CD14-positive monocyte (primary cell): ENCODE measurements around the gene FGGY. TPM values are rescaled to one million over a fixed set of nuclear protein-coding genes. Genes with fewer than 3 reads are reported as not detected.

ENCODE experiments used
- DNase-seq, 3 donors: peaks; one replicate each; pipeline ENCODE4 v3.0.0-alpha.2; 2011 to 2022
- H2AFZ ChIP-seq: 2 replicates; pipeline ENCODE4 v1.6.0; 2012; ENCODE audit warnings: mild to moderate bottlenecking, low read depth, low read length, inconsistent platforms; ENCODE audit not compliant: insufficient read depth, poor library complexity, severe bottlenecking
- H3K27ac ChIP-seq, 2 donors: 1 replicate in 1 of 2; 2 replicates in 1 of 2; pipeline ENCODE4 v1.5.1; 2012 to 2013; ENCODE audit warnings: low read length in 2 of 2, control low read depth in 1 of 2, inconsistent platforms in 1 of 2, low read depth in 1 of 2, mild to moderate bottlenecking in 1 of 2
- H3K27me3 ChIP-seq, 2 donors: one replicate each; pipeline versions ENCODE4 v1.6.0 to v1.6.1; 2011 to 2013; ENCODE audit warnings: low read length in 2 of 2; ENCODE audit not compliant: control insufficient read depth in 2 of 2, insufficient read depth in 2 of 2
- H3K36me3 ChIP-seq, 2 donors: replicated peaks in 1 of 2; 1 replicate in 1 of 2; 2 replicates in 1 of 2; pipeline versions ENCODE4 v1.5.1 to v1.6.1; 2012 to 2013; ENCODE audit warnings: low read length in 2 of 2, control low read depth in 1 of 2, inconsistent platforms in 1 of 2, mild to moderate bottlenecking in 1 of 2; ENCODE audit not compliant: insufficient read depth in 2 of 2, control insufficient read depth in 1 of 2
- H3K4me1 ChIP-seq, 2 donors: 1 replicate in 1 of 2; 2 replicates in 1 of 2; pipeline versions ENCODE4 v1.5.1 to v1.6.1; 2012 to 2013; ENCODE audit warnings: low read length in 2 of 2, control low read depth in 1 of 2, inconsistent platforms in 1 of 2, mild to moderate bottlenecking in 1 of 2, moderate library complexity in 1 of 2; ENCODE audit not compliant: insufficient read depth in 2 of 2, control insufficient read depth in 1 of 2
- H3K4me2 ChIP-seq: replicated peaks from 2 replicates; pipeline ENCODE3; 2012; ENCODE audit warnings: low read length, moderate library complexity, mild to moderate bottlenecking; ENCODE audit not compliant: poor library complexity, severe bottlenecking; ENCODE audit errors: extremely low read depth
- H3K4me3 ChIP-seq, 3 experiments: fragments of 200-600 bp in 1 of 3; sonication (generic) in 1 of 3; replicated peaks in 1 of 3; 1 replicate in 2 of 3; 2 replicates in 1 of 3; pipeline ENCODE4 v1.5.1; 2011 to 2013; ENCODE audit warnings: low read length in 3 of 3, mild to moderate bottlenecking in 3 of 3, control low read depth in 2 of 3, low read depth in 2 of 3, inconsistent platforms in 1 of 3, moderate library complexity in 1 of 3
- H3K79me2 ChIP-seq: 2 replicates; pipeline ENCODE4 v1.6.0; 2012; ENCODE audit warnings: mild to moderate bottlenecking, control low read depth, inconsistent platforms, low read length, moderate library complexity; ENCODE audit not compliant: insufficient read depth
- H3K9ac ChIP-seq: 2 replicates; pipeline ENCODE4 v1.6.0; 2017; ENCODE audit warnings: low read length, mild to moderate bottlenecking; ENCODE audit not compliant: insufficient read depth, poor library complexity, severe bottlenecking
- H3K9me3 ChIP-seq, 2 donors: replicated peaks in 1 of 2; 1 replicate in 1 of 2; 2 replicates in 1 of 2; pipeline versions ENCODE4 v1.5.1 to v1.6.1; 2012 to 2013; ENCODE audit warnings: low read length in 2 of 2, control low read depth in 1 of 2; ENCODE audit not compliant: control insufficient read depth in 1 of 2, insufficient read depth in 1 of 2
- H4K20me1 ChIP-seq: 2 replicates; pipeline ENCODE4 v1.6.0; 2012; ENCODE audit warnings: mild to moderate bottlenecking, low read length, control low read depth, moderate library complexity; ENCODE audit not compliant: insufficient read depth
- H3K27ac Mint-ChIP-seq, 7 donors: one replicate each; pipeline ENCODE4 v1.8.0; 2020; ENCODE audit warnings: mild to moderate bottlenecking in 7 of 7, mixed read lengths in 7 of 7, moderate library complexity in 6 of 7, inconsistent platforms in 2 of 7
- H3K27me3 Mint-ChIP-seq, 3 donors: one replicate each; pipeline ENCODE4 v1.8.0; 2021 to 2022; ENCODE audit warnings: low read depth in 3 of 3, mild to moderate bottlenecking in 3 of 3, mixed read lengths in 3 of 3, moderate library complexity in 3 of 3, inconsistent platforms in 1 of 3
- H3K36me3 Mint-ChIP-seq, 2 donors: one replicate each; pipeline ENCODE4 v1.8.0; 2020; ENCODE audit warnings: mixed read lengths in 2 of 2, inconsistent platforms in 1 of 2, mild to moderate bottlenecking in 1 of 2
- H3K4me1 Mint-ChIP-seq: one replicate; pipeline ENCODE4 v1.8.0; 2020; ENCODE audit warnings: mild to moderate bottlenecking, mixed read lengths
- H3K4me3 Mint-ChIP-seq, 2 donors: one replicate each; pipeline ENCODE4 v1.8.0; 2020; ENCODE audit warnings: mild to moderate bottlenecking in 2 of 2, mixed read lengths in 2 of 2, moderate library complexity in 1 of 2
- H3K9me3 Mint-ChIP-seq, 7 donors: one replicate each; pipeline ENCODE4 v1.8.0; 2020 to 2022; ENCODE audit warnings: mixed read lengths in 7 of 7, mild to moderate bottlenecking in 6 of 7, moderate library complexity in 6 of 7, inconsistent platforms in 2 of 7
- CTCF ChIP-seq: fragments of 200-600 bp; IDR thresholded peaks from one replicate; pipeline ENCODE4 v1.8.0; 2022; ENCODE audit warnings: antibody characterized with exemption, mild to moderate bottlenecking
- WGBS: methylation state at CpG from one replicate; pipeline ENCODE4 v1.1.5; 2013; ENCODE audit warnings: missing lambda C conversion rate; ENCODE audit not compliant: insufficient coverage; 5-methylcytosine and 5-hydroxymethylcytosine counted together
- intact Hi-C, 2 donors: fragments of 100-400 bp; cut with micrococcal nuclease; formaldehyde crosslinking; loops; one replicate each; pipeline versions ENCODE4 v1.15.0 to v1.15.1; 2023
- polyA plus RNA-seq, 3 donors: library from polyadenylated mRNA; depleted of rRNA in 1 of 3; unstranded in 2 of 3; stranded (reverse) in 1 of 3; fragments of 300-500 nt in 2 of 3; fragments of >200 nt in 1 of 3; fragmentation: Illumina TruSeq in 2 of 3; gene quantifications; 1 replicate in 2 of 3; 2 replicates in 1 of 3; pipeline ENCODE4 v1.2.3, GENCODE V29; 2012 to 2021

FGGY gene
- polyA plus RNA-seq, 3 donors = 2.3 to 4.3 (median 2.9) TPM

GRCh38 chr1:59570524-59570923 is 273.6 kb downstream of the FGGY start:
- Histone ChIP-seq H3K4me3 (peak overlapping the region in 1 of 3 experiments; percentile 56), H4K20me1 (no peaks in the 10 kb centered on the region), H3K9ac (no peak overlapping the region), H3K27ac (no peak overlapping the region), H3K79me2 (no peaks in the 10 kb centered on the region), H3K9me3 (peaks cover 4 to 6% of the 10 kb centered on the region in 2 donors), H2AFZ (no peak overlapping the region), H3K4me2 (peak overlapping the region; percentile 66), H3K36me3 (no peaks in the 10 kb centered on the region), H3K4me1 (peaks cover 31 to 35% of the 10 kb centered on the region in 2 donors), H3K27me3 (no peaks in the 10 kb centered on the region)
- Mint-ChIP-seq H3K4me3 (peak overlapping the region in 1 of 2 donors; percentile 75), H3K9me3 (peaks cover 0 to 6% (median 5%) of the 10 kb centered on the region in 7 donors), H3K27ac (peak overlapping the region in 5 of 7 donors; percentile 26 to 85 (median 66)), H3K36me3 (peaks cover 5 to 10% of the 10 kb centered on the region in 2 donors), H3K4me1 (peaks cover 43% of the 10 kb centered on the region), H3K27me3 (peaks cover 2 to 6% (median 3%) of the 10 kb centered on the region in 3 donors)
- TF ChIP-seq CTCF = no peak
- WGBS = no CpG with 5 or more reads among the region's 3 CpGs
- intact Hi-C loops = loop anchor here in 1 of 2 donors (5.0 kb wide), 1 partner anchor 127 kb away; no protein-coding TSS in a partner anchor
- DNase-seq = peak; percentile 59 to 84 (median 66)

- H3K4me1 ChIP-seq = peaks cover 32 to 36% of the 10 kb centered on the region in 2 donors
- no peaks in the 10 kb centered on the region for H3K36me3 ChIP-seq
- peaks cover 4 to 6% of the 10 kb centered on the region in 2 donors for H3K9me3 ChIP-seq
- H3K4me2 ChIP-seq = no peak overlapping the region
- H4K20me1 ChIP-seq = no peaks in the 10 kb centered on the region
- no peak for TF ChIP-seq CTCF
- no peak overlapping the region for H3K9ac ChIP-seq
- 93% methylated on average over 2 of the region's 2 CpGs for WGBS
- Mint-ChIP-seq H3K4me3 (no peak overlapping the region), H3K36me3 (peaks cover 5 to 12% of the 10 kb centered on the region in 2 donors), H3K27me3 (peaks cover 0 to 3% (median 2%) of the 10 kb centered on the region in 3 donors), H3K27ac (no peak overlapping the region), H3K9me3 (peaks cover 0 to 8% (median 5%) of the 10 kb centered on the region in 7 donors), H3K4me1 (peaks cover 36% of the 10 kb centered on the region)
- intact Hi-C loops = loop anchor here in 1 of 2 donors (5.0 kb wide), 1 partner anchor 123 kb away; no protein-coding TSS in a partner anchor
- H3K79me2 ChIP-seq = no peaks in the 10 kb centered on the region
- H3K27ac ChIP-seq = no peak overlapping the region
- H3K4me3 ChIP-seq = no peak overlapping the region
- no peak overlapping the region for H2AFZ ChIP-seq
- no peaks in the 10 kb centered on the region for H3K27me3 ChIP-seq
- no peak for DNase-seq
Observed at GRCh38 chr1:59574085-59574484, 277.2 kb downstream of the FGGY start.
